Heart left ventricle (tissue), 13 donors: Measurements from ENCODE around the gene SFTPA2.

Experiments used
- POLR2A ChIP-seq, 2 donors: fragments of 450-650 bp; IDR thresholded peaks; one replicate each; pipeline ENCODE4 v1.6.1; 2017; ENCODE audit warnings: antibody characterized with exemption in 2 of 2, mild to moderate bottlenecking in 2 of 2, moderate library complexity in 2 of 2
- TF ChIP-seq, protein P1 (sequence below), 12 donors: fragments of 200-600 bp; sonication (generic) in 4 of 12; IDR thresholded peaks; one replicate each; pipeline versions ENCODE4 v1.5.0 to v1.8.0; 2018 to 2022; ENCODE audit warnings: antibody characterized with exemption in 12 of 12, mild to moderate bottlenecking in 5 of 12
- donor health status: ischemic (EF 13 %, LVEDD 7.1; RV severe dilation, severe dysfunction).
- donor health status: DM: no; HTN: yes; CAD: no.
- donor health status: DM: no; HTN: no; CAD: no.
- donor health status: ischemic (EF 25% LVEDD 6.9; RV normal size, moderate dysfunction).
- donor health status: ischemic (EF 25% LVEDD 5.7; RV mildly dilated, moderate dysfunction).
- donor health status: ischemic (EF 35%, LVEDD 5.7; RV mildly dilated, moderate dysfunction).
- donor health status: nonischemic (EF 11% LVEDD 7.7; RV severe dilation, severe dysfunction).
- donor health status: DM: yes; HTN: yes; CAD: no.
- donor health status: PGD.
- donor health status: ischemic (EF 29% LVEDD 5.4; RV normal size, mild dysfunction).
- donor health status: nonischemic (EF 23%, LVEDD 6.1; RV moderate dilation, normal function).

DNA sequence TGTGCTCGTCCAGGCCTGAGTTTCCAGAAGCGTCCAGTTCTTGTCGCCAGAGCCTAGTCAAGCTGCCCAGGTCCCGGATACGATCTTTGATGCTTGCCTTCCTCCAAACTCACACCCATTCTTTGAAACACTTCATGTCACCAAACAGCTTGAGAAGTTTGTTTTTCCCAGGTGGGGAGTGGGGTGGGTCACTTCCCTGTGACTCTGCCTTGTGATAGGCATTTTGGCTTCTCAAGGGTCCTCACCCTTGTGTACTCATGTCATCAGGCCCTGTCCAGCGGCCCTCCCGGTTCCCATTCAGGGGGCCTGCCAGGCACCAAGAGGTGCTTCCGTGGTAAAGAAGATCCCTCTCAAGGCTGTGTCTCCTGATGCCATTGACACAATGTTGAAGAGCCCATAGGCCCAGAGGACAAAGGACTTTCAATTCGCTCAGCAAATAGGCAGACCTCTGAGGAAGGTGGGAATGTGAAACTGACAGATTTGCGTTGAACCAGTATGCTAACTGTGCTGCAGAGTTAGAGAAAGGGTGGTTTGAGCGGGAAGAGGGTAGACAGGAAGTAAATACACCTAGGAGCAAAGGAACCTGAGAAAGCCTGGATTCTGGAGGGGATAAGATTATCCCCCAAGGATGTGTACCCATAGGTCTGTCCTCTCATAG, 25.8 kb upstream of the SFTPA2 start:
- TF ChIP-seq, protein P1, sequence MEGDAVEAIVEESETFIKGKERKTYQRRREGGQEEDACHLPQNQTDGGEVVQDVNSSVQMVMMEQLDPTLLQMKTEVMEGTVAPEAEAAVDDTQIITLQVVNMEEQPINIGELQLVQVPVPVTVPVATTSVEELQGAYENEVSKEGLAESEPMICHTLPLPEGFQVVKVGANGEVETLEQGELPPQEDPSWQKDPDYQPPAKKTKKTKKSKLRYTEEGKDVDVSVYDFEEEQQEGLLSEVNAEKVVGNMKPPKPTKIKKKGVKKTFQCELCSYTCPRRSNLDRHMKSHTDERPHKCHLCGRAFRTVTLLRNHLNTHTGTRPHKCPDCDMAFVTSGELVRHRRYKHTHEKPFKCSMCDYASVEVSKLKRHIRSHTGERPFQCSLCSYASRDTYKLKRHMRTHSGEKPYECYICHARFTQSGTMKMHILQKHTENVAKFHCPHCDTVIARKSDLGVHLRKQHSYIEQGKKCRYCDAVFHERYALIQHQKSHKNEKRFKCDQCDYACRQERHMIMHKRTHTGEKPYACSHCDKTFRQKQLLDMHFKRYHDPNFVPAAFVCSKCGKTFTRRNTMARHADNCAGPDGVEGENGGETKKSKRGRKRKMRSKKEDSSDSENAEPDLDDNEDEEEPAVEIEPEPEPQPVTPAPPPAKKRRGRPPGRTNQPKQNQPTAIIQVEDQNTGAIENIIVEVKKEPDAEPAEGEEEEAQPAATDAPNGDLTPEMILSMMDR (IDR thresholded peaks at IDR 0.05) = no peak
- TF ChIP-seq POLR2A (IDR thresholded peaks at IDR 0.05) = no peak
